HEK293 (cell line): ENCODE measurements around the gene HOXB8.
A peak's percentile ranks its signal among the peaks of the same experiment; 100 is the strongest.

Source experiments
- CTCF ChIA-PET: fragments of 350-600 bp; formaldehyde crosslinking; extraction: SDS; loops from one replicate; lab custom pipeline; 2021; ENCODE audit warnings: antibody characterized with exemption; lab: Yijun Ruan, JAX
- POLR2A ChIA-PET: fragments of 300-600 bp; formaldehyde crosslinking; extraction: SDS; loops from one replicate; lab custom pipeline; 2020; ENCODE audit warnings: antibody characterized with exemption, inconsistent platforms; lab: Yijun Ruan, JAX
- H3K27ac ChIP-seq: fragments of 200-500 bp; sonication (Bioruptor generic); 2 replicates; pipeline ENCODE4 v1.5.1; 2014; ENCODE audit warnings: low read depth, low read length, control low read depth, inconsistent platforms; ENCODE audit errors: extremely low read depth
- H3K36me3 ChIP-seq, 2 experiments: fragments of 200-500 bp in 1 of 2; sonication (Bioruptor generic) in 1 of 2; 1 replicate in 1 of 2; 2 replicates in 1 of 2; pipeline ENCODE4 v1.5.1; 2014 to 2017; ENCODE audit warnings: inconsistent platforms in 2 of 2, low read length in 2 of 2; ENCODE audit not compliant: control insufficient read depth in 2 of 2, insufficient read depth in 1 of 2
- H3K4me1 ChIP-seq: fragments of 200-500 bp; sonication (Bioruptor generic); 2 replicates; pipeline ENCODE4 v1.5.1; 2014; ENCODE audit warnings: mild to moderate bottlenecking, low read length, inconsistent platforms; ENCODE audit not compliant: control insufficient read depth, insufficient read depth
- H3K4me3 ChIP-seq: 2 replicates; pipeline ENCODE4 v1.5.1; 2011; ENCODE audit warnings: low read depth, mild to moderate bottlenecking, control low read depth, low read length, moderate library complexity
- H3K9me3 ChIP-seq: fragments of 200-500 bp; sonication (Bioruptor generic); 2 replicates; pipeline ENCODE4 v1.5.1; 2014; ENCODE audit warnings: low read depth, low read length, inconsistent platforms; ENCODE audit not compliant: control insufficient read depth, insufficient read depth
- KLF7 ChIP-seq: fragments of 450-650 bp; formaldehyde crosslinking; IDR thresholded peaks from 2 replicates; pipeline ENCODE4 v1.5.1; 2016; ENCODE audit warnings: missing biosample characterization, missing genetic modification characterization, borderline replicate concordance
- REPIN1 ChIP-seq: fragments of 450-650 bp; formaldehyde crosslinking; IDR thresholded peaks from 2 replicates; pipeline ENCODE4 v1.5.1; 2017; ENCODE audit warnings: missing biosample characterization, missing genetic modification characterization, low read depth
- SCRT2 ChIP-seq: fragments of 450-650 bp; formaldehyde crosslinking; IDR thresholded peaks from 2 replicates; pipeline ENCODE4 v1.5.1; 2016; ENCODE audit warnings: missing biosample characterization, missing genetic modification characterization
- SP3 ChIP-seq: fragments of 450-650 bp; formaldehyde crosslinking; IDR thresholded peaks from 2 replicates; pipeline ENCODE4 v1.5.1; 2016; ENCODE audit warnings: missing biosample characterization, missing genetic modification characterization
- ZBTB17 ChIP-seq: fragments of 450-650 bp; formaldehyde crosslinking; IDR thresholded peaks from 2 replicates; pipeline ENCODE4 v1.5.1; 2016; ENCODE audit warnings: missing biosample characterization, missing genetic modification characterization
- ZBTB44 ChIP-seq: fragments of 450-650 bp; IDR thresholded peaks from 2 replicates; pipeline ENCODE4 v1.5.1; 2018; ENCODE audit warnings: missing biosample characterization, mild to moderate bottlenecking, missing genetic modification characterization
- ZBTB8A ChIP-seq: fragments of 450-650 bp; formaldehyde crosslinking; IDR thresholded peaks from 2 replicates; pipeline ENCODE4 v1.5.1; 2016; ENCODE audit warnings: missing biosample characterization, missing genetic modification characterization
- ZNF140 ChIP-seq: fragments of 450-650 bp; formaldehyde crosslinking; IDR thresholded peaks from 2 replicates; pipeline ENCODE4 v1.5.1; 2016; ENCODE audit warnings: missing biosample characterization, missing genetic modification characterization
- ZNF423 ChIP-seq: fragments of 450-650 bp; formaldehyde crosslinking; IDR thresholded peaks from 2 replicates; pipeline ENCODE4 v1.5.1; 2016; ENCODE audit warnings: missing biosample characterization, missing genetic modification characterization
- ZNF529 ChIP-seq: fragments of 450-650 bp; formaldehyde crosslinking; IDR thresholded peaks from 2 replicates; pipeline ENCODE4 v1.5.1; 2017; ENCODE audit warnings: missing genetic modification characterization, missing biosample characterization; ENCODE audit not compliant: insufficient replicate concordance
- ZNF530 ChIP-seq: fragments of 450-650 bp; formaldehyde crosslinking; IDR thresholded peaks from 2 replicates; pipeline ENCODE4 v1.5.1; 2016; ENCODE audit warnings: low read depth, missing biosample characterization, missing genetic modification characterization
- ZNF596 ChIP-seq: fragments of 450-650 bp; IDR thresholded peaks from 2 replicates; pipeline ENCODE4 v1.5.0; 2018; ENCODE audit warnings: missing biosample characterization, mild to moderate bottlenecking, missing genetic modification characterization, moderate library complexity
- ZNF600 ChIP-seq: fragments of 450-650 bp; formaldehyde crosslinking; IDR thresholded peaks from 2 replicates; pipeline ENCODE4 v1.5.1; 2016; ENCODE audit warnings: missing biosample characterization, missing genetic modification characterization
- ZNF639 ChIP-seq: fragments of 450-650 bp; formaldehyde crosslinking; IDR thresholded peaks from 2 replicates; pipeline ENCODE4 v1.5.1; 2016; ENCODE audit warnings: missing biosample characterization, missing genetic modification characterization
- ZNF670 ChIP-seq: fragments of 450-650 bp; formaldehyde crosslinking; IDR thresholded peaks from 2 replicates; pipeline ENCODE4 v1.5.1; 2016; ENCODE audit warnings: missing biosample characterization, missing genetic modification characterization, low read depth
- ZNF692 ChIP-seq: fragments of 450-650 bp; formaldehyde crosslinking; IDR thresholded peaks from 2 replicates; pipeline ENCODE4 v1.5.1; 2016; ENCODE audit warnings: missing biosample characterization, missing genetic modification characterization
- ZNF777 ChIP-seq: fragments of 450-650 bp; formaldehyde crosslinking; IDR thresholded peaks from 2 replicates; pipeline ENCODE4 v1.5.1; 2017; ENCODE audit warnings: missing biosample characterization, missing genetic modification characterization, borderline replicate concordance
- ZNF791 ChIP-seq: fragments of 450-650 bp; formaldehyde crosslinking; IDR thresholded peaks from 2 replicates; pipeline ENCODE4 v1.5.1; 2016; ENCODE audit warnings: missing biosample characterization, missing genetic modification characterization
- ZNF792 ChIP-seq: fragments of 450-650 bp; formaldehyde crosslinking; IDR thresholded peaks from 2 replicates; pipeline ENCODE4 v1.5.1; 2016; ENCODE audit warnings: missing biosample characterization, missing genetic modification characterization
- TF ChIP-seq, protein P1 (sequence below): fragments of 450-650 bp; formaldehyde crosslinking; conservative IDR thresholded peaks from 2 replicates; pipeline ENCODE4 v1.5.1; 2016; ENCODE audit warnings: low read depth, missing biosample characterization, missing genetic modification characterization
- TF ChIP-seq, protein P2 (sequence below): fragments of 450-650 bp; formaldehyde crosslinking; IDR thresholded peaks from 2 replicates; pipeline ENCODE4 v1.5.1; 2017; ENCODE audit warnings: missing biosample characterization, missing genetic modification characterization
- TF ChIP-seq, protein P3 (sequence below): fragments of 450-650 bp; IDR thresholded peaks from 2 replicates; pipeline ENCODE4 v1.5.1; 2018; ENCODE audit warnings: missing biosample characterization, missing genetic modification characterization

Gene HOXB8

DNA sequence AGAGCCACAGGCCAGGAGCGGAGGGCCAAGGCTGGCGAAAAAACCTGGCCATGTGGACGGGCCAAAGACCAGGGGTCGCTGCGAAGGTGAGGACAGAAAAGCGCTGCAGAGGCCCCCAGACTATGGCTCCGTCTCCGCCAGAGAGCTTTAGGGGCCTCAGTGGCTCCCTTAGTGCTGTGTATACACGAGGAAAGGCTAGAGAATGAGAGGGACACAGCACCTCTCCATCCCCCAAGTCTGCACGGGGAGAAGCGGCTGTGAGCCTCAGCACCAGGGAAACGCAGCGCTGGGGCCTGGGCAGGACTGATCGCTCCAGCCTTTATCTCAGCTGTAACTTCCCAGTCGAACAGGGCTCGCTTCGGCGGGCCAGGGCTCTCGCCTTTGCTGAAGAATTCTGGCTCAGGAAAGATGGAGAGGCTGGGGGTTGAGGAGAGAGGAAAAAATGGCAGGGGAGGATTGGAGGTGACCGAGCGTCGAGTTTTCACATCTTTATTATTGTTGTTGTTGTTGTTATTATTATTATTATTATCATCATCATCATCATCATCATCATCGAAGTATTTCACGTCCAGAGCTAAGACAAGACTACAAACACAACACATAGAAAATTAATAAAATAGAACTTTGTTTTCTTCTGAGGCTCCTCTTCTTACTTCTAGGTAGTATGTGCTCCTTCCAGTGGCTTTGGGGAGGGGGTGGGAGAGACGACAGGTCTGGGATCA, 19.7 kb downstream of the HOXB8 start:
- no peak overlapping the region for H3K4me3 ChIP-seq
- H3K27ac ChIP-seq = peak overlapping the region; percentile 87; the same call in 1 of the 2 replicates
- TF ChIP-seq ZNF692 = no peak
- TF ChIP-seq ZNF423 (tag by site-specific recombination) = no peak
- TF ChIP-seq ZNF596 (tag by site-specific recombination) = no peak
- TF ChIP-seq ZNF530 (tag by site-specific recombination) = no peak
- TF ChIP-seq ZBTB44 (tag by site-specific recombination) = no peak
- TF ChIP-seq ZNF639 (tag by site-specific recombination) = no peak
- no peak for TF ChIP-seq ZNF140 (tag by site-specific recombination)
- TF ChIP-seq, protein P1, sequence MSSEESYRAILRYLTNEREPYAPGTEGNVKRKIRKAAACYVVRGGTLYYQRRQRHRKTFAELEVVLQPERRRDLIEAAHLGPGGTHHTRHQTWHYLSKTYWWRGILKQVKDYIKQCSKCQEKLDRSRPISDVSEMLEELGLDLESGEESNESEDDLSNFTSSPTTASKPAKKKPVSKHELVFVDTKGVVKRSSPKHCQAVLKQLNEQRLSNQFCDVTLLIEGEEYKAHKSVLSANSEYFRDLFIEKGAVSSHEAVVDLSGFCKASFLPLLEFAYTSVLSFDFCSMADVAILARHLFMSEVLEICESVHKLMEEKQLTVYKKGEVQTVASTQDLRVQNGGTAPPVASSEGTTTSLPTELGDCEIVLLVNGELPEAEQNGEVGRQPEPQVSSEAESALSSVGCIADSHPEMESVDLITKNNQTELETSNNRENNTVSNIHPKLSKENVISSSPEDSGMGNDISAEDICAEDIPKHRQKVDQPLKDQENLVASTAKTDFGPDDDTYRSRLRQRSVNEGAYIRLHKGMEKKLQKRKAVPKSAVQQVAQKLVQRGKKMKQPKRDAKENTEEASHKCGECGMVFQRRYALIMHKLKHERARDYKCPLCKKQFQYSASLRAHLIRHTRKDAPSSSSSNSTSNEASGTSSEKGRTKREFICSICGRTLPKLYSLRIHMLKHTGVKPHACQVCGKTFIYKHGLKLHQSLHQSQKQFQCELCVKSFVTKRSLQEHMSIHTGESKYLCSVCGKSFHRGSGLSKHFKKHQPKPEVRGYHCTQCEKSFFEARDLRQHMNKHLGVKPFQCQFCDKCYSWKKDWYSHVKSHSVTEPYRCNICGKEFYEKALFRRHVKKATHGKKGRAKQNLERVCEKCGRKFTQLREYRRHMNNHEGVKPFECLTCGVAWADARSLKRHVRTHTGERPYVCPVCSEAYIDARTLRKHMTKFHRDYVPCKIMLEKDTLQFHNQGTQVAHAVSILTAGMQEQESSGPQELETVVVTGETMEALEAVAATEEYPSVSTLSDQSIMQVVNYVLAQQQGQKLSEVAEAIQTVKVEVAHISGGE (tag by site-specific recombination) = no peak
- TF ChIP-seq ZNF791 (tag by site-specific recombination) = no peak
- no peak for TF ChIP-seq ZNF792 (tag by site-specific recombination)
- TF ChIP-seq, protein P2, sequence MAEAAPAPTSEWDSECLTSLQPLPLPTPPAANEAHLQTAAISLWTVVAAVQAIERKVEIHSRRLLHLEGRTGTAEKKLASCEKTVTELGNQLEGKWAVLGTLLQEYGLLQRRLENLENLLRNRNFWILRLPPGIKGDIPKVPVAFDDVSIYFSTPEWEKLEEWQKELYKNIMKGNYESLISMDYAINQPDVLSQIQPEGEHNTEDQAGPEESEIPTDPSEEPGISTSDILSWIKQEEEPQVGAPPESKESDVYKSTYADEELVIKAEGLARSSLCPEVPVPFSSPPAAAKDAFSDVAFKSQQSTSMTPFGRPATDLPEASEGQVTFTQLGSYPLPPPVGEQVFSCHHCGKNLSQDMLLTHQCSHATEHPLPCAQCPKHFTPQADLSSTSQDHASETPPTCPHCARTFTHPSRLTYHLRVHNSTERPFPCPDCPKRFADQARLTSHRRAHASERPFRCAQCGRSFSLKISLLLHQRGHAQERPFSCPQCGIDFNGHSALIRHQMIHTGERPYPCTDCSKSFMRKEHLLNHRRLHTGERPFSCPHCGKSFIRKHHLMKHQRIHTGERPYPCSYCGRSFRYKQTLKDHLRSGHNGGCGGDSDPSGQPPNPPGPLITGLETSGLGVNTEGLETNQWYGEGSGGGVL (tag by site-specific recombination) = no peak
- TF ChIP-seq ZNF600 (tag by site-specific recombination) = peak; percentile 9; the same call in 1 of the 2 replicates
- 0 out of 2 replicates have a peak, but pooled peaks have one; percentile 9 for TF ChIP-seq ZBTB8A (tag by site-specific recombination)
- no peak for TF ChIP-seq KLF7
- TF ChIP-seq ZBTB17 (tag by site-specific recombination) = 0 out of 2 replicates have a peak, but pooled peaks have one; percentile 7
- TF ChIP-seq SP3 (tag by site-specific recombination) = no peak
- TF ChIP-seq ZNF529 (tag by site-specific recombination) = no peak
- no peak for TF ChIP-seq SCRT2 (tag by site-specific recombination)
- no peak for TF ChIP-seq ZNF670
- TF ChIP-seq, protein P3, sequence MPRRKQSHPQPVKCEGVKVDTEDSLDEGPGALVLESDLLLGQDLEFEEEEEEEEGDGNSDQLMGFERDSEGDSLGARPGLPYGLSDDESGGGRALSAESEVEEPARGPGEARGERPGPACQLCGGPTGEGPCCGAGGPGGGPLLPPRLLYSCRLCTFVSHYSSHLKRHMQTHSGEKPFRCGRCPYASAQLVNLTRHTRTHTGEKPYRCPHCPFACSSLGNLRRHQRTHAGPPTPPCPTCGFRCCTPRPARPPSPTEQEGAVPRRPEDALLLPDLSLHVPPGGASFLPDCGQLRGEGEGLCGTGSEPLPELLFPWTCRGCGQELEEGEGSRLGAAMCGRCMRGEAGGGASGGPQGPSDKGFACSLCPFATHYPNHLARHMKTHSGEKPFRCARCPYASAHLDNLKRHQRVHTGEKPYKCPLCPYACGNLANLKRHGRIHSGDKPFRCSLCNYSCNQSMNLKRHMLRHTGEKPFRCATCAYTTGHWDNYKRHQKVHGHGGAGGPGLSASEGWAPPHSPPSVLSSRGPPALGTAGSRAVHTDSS = peak; percentile 94
- no peak for TF ChIP-seq ZNF777 (tag by site-specific recombination)
- TF ChIP-seq REPIN1 (tag by site-specific recombination) = peak; percentile 69; the same call in 1 of the 2 replicates
- peaks cover 42% of the 10 kb centered on the region for H3K4me1 ChIP-seq
- H3K36me3 ChIP-seq = peaks cover 5 to 46% of the 10 kb centered on the region in 2 experiments; a peak in 2 of 3 replicates
- CTCF ChIA-PET = interaction anchor here (0.6 to 6.0 kb wide), 11 partner anchors 23 to 578 kb away, joined by 3 to 52 read pairs (median 5); no protein-coding TSS in a partner anchor
- POLR2A ChIA-PET = no interaction called here
- H3K9me3 ChIP-seq = no peaks in the 10 kb centered on the region
